ENCODE measurements around the gene ST7. TPM values are rescaled to one million over a fixed set of nuclear protein-coding genes. Genes with fewer than 3 reads are reported as not detected.
A peak's percentile ranks its signal among the peaks of the same experiment; 100 is the strongest.

Gene ST7
- total and polyA plus RNA-seq, 2 of the 8 experiments (the other 6 are each of a cell fraction or from before 2014, with no cell fraction given), result 16.3 to 18.0 TPM

DNA sequence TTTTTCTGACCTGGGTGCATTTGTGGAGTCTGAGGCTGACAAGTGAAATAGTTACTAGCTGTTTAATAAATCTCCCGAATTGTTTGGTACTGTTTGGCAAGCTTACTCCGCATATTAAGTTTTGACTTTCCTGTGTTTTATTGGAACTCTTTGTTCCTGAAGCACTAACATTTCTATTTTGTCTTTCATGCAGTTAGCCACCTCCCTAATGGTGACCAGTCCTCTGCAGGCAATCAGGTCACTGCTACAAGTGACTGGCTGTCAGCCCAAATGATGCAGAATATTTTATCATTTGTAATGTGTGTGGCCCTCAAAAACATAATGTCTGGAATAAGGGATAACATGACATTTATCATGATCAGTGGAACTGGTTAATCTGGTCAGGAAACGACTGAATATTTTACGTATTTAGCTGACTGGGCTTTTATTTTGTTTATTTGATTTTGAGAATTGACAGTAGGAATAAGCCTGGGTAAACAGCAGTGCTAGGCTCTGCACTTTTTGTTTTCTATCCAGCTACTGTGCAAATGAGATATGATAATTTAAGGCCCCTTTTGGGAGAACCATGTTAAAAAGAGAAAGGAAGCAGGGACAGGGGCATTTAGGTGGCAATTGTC, 82.9 kb downstream of the ST7 start:
- no peak overlapping the region for H3K4me3 ChIP-seq (ENCODE audit: extremely low read depth in 1 of 4, insufficient read depth in 2 of 4, low read depth in 3 of 4, low read length in 4 of 4)
- H3K9me3 ChIP-seq (ENCODE audit: insufficient read depth in 2 of 2, low read depth in 1 of 2, low read length in 1 of 2), result peaks cover 0 to 2% of the 10 kb centered on the region in 2 experiments; a peak in 2 of 4 replicates
- H4K8ac ChIP-seq (ENCODE audit: extremely low read depth, insufficient read depth, low read length), result no peak overlapping the region
- no peaks in the 10 kb centered on the region for H3K4me1 ChIP-seq (replicated peaks in 1 of 4; ENCODE audit: control insufficient read depth in 3 of 4, insufficient read depth in 4 of 4, low read length in 3 of 4)
- H3K27ac ChIP-seq (ENCODE audit: low read depth, low read length), result no peak overlapping the region
- no peak overlapping the region for H3K56ac ChIP-seq (replicated peaks; ENCODE audit: insufficient read length, low read depth, low read length)
- H4K20me1 ChIP-seq (replicated peaks in 1 of 2; ENCODE audit: control insufficient read depth in 1 of 2, insufficient read depth in 2 of 2, low read length in 2 of 2), result no peaks in the 10 kb centered on the region
- H2AK5ac ChIP-seq (ENCODE audit: low read depth, low read length), result no peak overlapping the region
- no peak overlapping the region for H2BK20ac ChIP-seq (ENCODE audit: low read length)
- CTCF ChIA-PET (ENCODE audit: partially characterized antibody), result interaction anchor here (0.6 to 1.9 kb wide), 8 partner anchors 8 to 176 kb away, joined by 3 to 6 read pairs (median 3); no protein-coding TSS in a partner anchor
- 92% methylated on average over 4 of the region's 4 CpGs; no CpG with 5 or more reads in 1 of the 2 experiments for WGBS, 2 experiments (ENCODE audit: extremely low coverage in 1 of 2, insufficient coverage in 1 of 2, insufficient read length in 1 of 2, insufficient replicate concordance in 2 of 2, low coverage in 1 of 2, low lambda C conversion rate in 2 of 2, missing lambda C conversion rate in 1 of 2)
- no peaks in the 10 kb centered on the region for H3K79me1 ChIP-seq (ENCODE audit: low read depth, low read length)
- no peak overlapping the region for H3K14ac ChIP-seq (ENCODE audit: insufficient read length)
- H2BK12ac ChIP-seq (ENCODE audit: low read depth, low read length), result no peak overlapping the region
- H3K9ac ChIP-seq (replicated peaks in 1 of 4; ENCODE audit: extremely low read depth in 1 of 4, low read depth in 3 of 4, low read length in 3 of 4), result no peak overlapping the region
- H4K5ac ChIP-seq (ENCODE audit: insufficient read length, low read depth, low read length), result no peak overlapping the region
- H2AFZ ChIP-seq (ENCODE audit: low read length), result no peak overlapping the region
- no peak overlapping the region for H3K23ac ChIP-seq (ENCODE audit: insufficient read length)
- no peaks in the 10 kb centered on the region for H3K23me2 ChIP-seq (ENCODE audit: low read depth, low read length)
- FAIRE-seq (no peak), DNase-seq (ENCODE audit: low read depth in 1 of 2, low spot score in 2 of 2) (no peak)
- no peak overlapping the region for H4K91ac ChIP-seq (replicated peaks; ENCODE audit: insufficient read length, low read length)
- no peak overlapping the region for H2BK120ac ChIP-seq (replicated peaks; ENCODE audit: low read depth, low read length)
- H2BK15ac ChIP-seq (ENCODE audit: low read length), result no peak overlapping the region
- no peak overlapping the region for H3K4ac ChIP-seq (replicated peaks; ENCODE audit: insufficient read length, low read depth, low read length)
- H3K18ac ChIP-seq (ENCODE audit: extremely low read depth, low read length), result no peak overlapping the region
- no peaks in the 10 kb centered on the region for H3K27me3 ChIP-seq (replicated peaks in 1 of 4; ENCODE audit: control insufficient read depth in 3 of 4, extremely low read depth in 1 of 4, insufficient read depth in 3 of 4, low read length in 3 of 4)
- no peak overlapping the region for H3K4me2 ChIP-seq (ENCODE audit: insufficient read depth in 1 of 2, low read depth in 2 of 2, low read length in 2 of 2)
- H3K36me3 ChIP-seq (ENCODE audit: control insufficient read depth in 2 of 4, insufficient read depth in 4 of 4, low read length in 3 of 4), result no peaks in the 10 kb centered on the region
- no peak for TF ChIP-seq CBX8 (IDR thresholded peaks at IDR 0.05; ENCODE audit: borderline replicate concordance, low read depth, low read length)
- peak; percentile 23; the same call in 1 of the 2 replicates for TF ChIP-seq MAFK (IDR thresholded peaks at IDR 0.05; ENCODE audit: low read depth, low read length)
- POLR2A ChIA-PET (ENCODE audit: partially characterized antibody), result no interaction called here
- H3K79me2 ChIP-seq (ENCODE audit: control insufficient read depth in 1 of 2, insufficient read depth in 2 of 2, low read length in 2 of 2), result no peaks in the 10 kb centered on the region
- H2BK5ac ChIP-seq (ENCODE audit: low read depth, low read length), result no peak overlapping the region

Data from H1 (cell line).